Astrocyte of the cerebellum (primary cell): ENCODE results near the gene ASB1.

ENCODE experiments used
- DNase-seq: peaks from one replicate; pipeline ENCODE4 v3.0.0-alpha.2; 2011; ENCODE audit warnings: low read depth
- H3K4me3 ChIP-seq: 2 replicates; pipeline ENCODE4 v1.5.1; 2011; ENCODE audit warnings: mild to moderate bottlenecking, low read depth, low read length, moderate library complexity
- in situ Hi-C: cut with HindIII; loops from 2 replicates; pipeline ENCODE4 v1.10.0; 2017; ENCODE audit warnings: low sequenced_read_pairs
- TF ChIP-seq, protein P1 (sequence below): IDR thresholded peaks from 2 replicates; pipeline ENCODE4 v1.5.1; 2012; ENCODE audit warnings: low read length, low read depth, moderate library complexity, mild to moderate bottlenecking; ENCODE audit errors: missing control alignments

The ASB1 gene

DNA sequence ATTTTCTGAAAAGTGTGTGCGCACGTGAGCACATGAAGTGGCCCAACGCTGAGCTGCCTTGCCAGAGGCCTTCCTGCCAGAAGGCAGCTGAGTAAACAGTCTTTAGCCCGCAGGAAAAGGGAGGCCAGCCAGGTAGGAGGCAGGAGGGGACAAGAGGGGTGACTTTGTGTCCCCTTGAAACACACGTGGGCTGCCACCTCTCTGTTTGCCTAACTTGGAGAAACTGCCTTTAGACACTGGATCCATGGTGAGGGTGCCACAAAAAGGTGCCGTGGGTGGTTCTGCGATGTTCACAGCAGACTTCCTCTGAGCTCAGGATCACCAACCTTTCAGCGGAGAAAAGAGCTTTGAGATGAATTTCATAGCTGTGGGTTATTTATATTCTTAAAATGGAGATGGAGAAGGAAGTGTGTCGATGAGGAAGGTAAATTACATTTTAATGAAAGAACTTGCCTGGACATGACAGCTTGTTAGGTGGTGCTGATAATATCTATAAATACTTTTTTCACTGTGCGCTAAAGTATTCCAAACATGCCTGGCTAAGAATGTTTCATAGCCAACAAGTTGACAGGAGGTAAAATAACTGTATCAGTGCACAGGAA is 36.6 kb upstream of the ASB1 start:
- in situ Hi-C loops, result no loop called here
- TF ChIP-seq, protein P1, sequence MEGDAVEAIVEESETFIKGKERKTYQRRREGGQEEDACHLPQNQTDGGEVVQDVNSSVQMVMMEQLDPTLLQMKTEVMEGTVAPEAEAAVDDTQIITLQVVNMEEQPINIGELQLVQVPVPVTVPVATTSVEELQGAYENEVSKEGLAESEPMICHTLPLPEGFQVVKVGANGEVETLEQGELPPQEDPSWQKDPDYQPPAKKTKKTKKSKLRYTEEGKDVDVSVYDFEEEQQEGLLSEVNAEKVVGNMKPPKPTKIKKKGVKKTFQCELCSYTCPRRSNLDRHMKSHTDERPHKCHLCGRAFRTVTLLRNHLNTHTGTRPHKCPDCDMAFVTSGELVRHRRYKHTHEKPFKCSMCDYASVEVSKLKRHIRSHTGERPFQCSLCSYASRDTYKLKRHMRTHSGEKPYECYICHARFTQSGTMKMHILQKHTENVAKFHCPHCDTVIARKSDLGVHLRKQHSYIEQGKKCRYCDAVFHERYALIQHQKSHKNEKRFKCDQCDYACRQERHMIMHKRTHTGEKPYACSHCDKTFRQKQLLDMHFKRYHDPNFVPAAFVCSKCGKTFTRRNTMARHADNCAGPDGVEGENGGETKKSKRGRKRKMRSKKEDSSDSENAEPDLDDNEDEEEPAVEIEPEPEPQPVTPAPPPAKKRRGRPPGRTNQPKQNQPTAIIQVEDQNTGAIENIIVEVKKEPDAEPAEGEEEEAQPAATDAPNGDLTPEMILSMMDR, result no peak
- no peak for DNase-seq
- H3K4me3 ChIP-seq, result no peak overlapping the region

DNA sequence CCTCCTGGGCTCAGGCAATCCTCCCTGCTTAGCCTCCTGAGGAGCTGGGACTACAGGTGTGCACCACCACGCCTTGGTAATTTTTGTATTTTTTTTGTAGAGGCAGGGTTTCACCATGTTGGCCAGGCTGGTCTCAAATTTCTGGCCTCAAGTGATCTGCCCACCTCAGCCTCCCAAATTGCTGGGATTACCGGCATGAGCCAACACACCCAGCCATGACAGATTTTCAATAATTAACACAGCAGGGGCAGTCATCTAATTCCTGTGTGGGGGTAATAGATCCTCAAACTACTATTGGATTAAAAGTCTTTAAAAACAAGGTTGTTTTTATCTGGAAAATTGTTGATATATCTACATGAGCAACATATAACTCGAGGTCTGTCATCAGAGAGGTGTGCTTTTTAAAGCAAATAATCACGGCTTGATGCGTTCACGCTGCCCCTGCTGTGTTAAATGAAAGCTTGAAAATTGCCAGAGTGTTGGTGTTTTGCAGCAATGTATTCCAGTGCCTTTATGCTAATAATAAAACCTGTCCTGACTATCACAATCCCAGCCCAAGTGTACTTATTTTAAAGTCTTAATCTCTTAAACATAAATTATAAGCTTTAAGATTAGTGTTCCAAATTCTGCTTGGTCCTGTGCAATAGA is 35.6 kb upstream of the ASB1 start:
- no peak overlapping the region for H3K4me3 ChIP-seq
- TF ChIP-seq, protein P1, result no peak
- no peak for DNase-seq
- in situ Hi-C loops, result no loop called here

DNA sequence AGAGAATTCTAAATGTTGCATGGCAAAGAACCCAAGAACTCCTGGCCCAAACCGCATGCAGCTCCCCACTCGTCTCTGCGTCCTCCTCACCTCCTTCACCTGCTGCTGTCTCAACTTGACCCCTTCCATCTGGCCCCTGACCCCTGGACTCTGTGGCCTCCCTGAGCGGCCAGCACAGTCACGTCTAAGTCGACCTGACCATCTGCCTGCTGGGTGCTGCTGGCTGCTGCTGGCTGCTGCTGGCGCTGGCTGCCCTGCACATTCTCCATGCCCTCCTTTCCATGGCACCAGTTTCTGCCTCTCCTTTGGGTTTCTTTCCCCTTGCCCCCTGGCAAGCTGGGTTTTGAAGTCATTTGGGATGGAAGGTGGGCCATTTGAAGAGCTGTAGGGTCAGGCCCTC is 30.1 kb upstream of the ASB1 start:
- TF ChIP-seq, protein P1, result no peak
- no peak overlapping the region for H3K4me3 ChIP-seq
- DNase-seq, result no peak
- in situ Hi-C loops, result no loop called here

DNA sequence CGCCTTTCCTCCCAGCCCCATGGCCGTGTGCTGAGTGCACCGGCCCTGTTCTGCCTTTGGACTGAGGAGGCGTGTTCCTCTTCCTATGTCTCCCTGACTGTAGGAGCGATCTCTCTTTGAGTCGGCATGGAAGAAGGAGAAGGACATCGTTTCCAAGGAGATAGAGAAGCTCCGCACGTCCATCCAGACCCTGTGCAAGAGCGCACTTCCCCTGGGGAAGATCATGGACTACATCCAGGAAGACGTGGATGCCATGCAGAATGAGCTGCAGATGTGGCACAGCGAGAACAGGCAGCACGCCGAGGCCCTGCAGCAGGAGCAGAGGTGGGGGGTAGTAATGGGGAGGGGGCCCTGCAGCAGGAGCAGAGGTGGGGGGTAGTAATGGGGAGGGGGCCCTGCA is 29.4 kb upstream of the ASB1 start:
- in situ Hi-C loops, result no loop called here
- no peak for DNase-seq
- H3K4me3 ChIP-seq, result no peak overlapping the region
- TF ChIP-seq, protein P1, result no peak

DNA sequence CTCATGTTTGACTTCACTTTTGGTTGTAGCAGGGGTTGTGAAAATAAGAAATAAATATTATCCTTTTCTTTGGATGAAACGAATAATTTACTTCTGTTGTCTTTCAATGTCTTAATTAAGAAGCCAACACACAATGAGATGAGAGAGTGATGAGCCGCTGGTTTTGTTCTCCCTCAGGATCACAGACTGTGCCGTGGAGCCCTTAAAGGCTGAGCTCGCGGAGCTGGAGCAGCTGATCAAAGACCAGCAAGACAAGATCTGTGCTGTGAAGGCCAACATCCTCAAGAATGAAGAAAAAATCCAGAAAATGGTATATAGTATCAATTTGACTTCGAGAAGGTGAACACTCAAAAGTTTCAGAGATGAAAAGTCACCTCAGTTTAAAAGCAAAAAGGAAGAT is 28.1 kb upstream of the ASB1 start:
- no peak for DNase-seq
- in situ Hi-C loops, result no loop called here
- TF ChIP-seq, protein P1, result no peak
- no peak overlapping the region for H3K4me3 ChIP-seq

DNA sequence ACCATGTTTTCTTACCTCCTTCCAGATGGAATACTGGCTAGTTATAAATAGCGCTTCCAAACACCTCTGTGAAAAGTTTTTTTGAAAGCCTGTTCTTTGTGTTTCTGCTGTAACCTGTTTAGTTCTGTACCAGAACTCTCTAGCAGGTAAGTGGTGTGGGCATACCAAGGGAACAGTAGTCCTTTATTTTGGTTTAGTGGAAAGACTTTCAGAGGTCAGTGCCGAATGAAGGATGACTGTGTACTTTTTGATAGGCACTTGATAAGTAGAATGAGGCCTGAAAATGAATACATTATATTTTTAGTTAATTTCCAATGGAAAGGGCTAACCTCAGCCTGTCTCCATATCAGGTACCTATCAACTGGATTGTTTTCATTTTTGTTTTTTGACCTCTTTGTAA is 27.6 kb upstream of the ASB1 start:
- DNase-seq, result no peak
- TF ChIP-seq, protein P1, result no peak
- in situ Hi-C loops, result no loop called here
- H3K4me3 ChIP-seq, result no peak overlapping the region
